ENCODE data around the gene LRCOL1.

LRCOL1 gene

GRCh38 chr12:132619386-132620112, 9.2 kb upstream of the LRCOL1 start:
- H2AFZ ChIP-seq (ENCODE audit: low read depth, low read length) = no peak overlapping the region
- no peak overlapping the region for H3K4me3 ChIP-seq (ENCODE audit: low read length)
- peaks cover 5% of the 10 kb centered on the region for H3K36me3 ChIP-seq (ENCODE audit: insufficient read depth, low read length)
- H3K4me1 ChIP-seq (ENCODE audit: insufficient read depth, low read length) = peaks cover 3% of the 10 kb centered on the region
- peaks cover 18% of the 10 kb centered on the region for H3K9me3 ChIP-seq (ENCODE audit: low read length)
- peaks cover 37% of the 10 kb centered on the region for H3K27me3 ChIP-seq (ENCODE audit: insufficient read depth, low read length)

- Histone ChIP-seq H3K9me3 (ENCODE audit: low read length) (peaks cover 18% of the 10 kb centered on the region), H3K4me3 (ENCODE audit: low read length) (no peak overlapping the region), H2AFZ (ENCODE audit: low read depth, low read length) (no peak overlapping the region), H3K36me3 (ENCODE audit: insufficient read depth, low read length) (no peaks in the 10 kb centered on the region), H3K4me1 (ENCODE audit: insufficient read depth, low read length) (peaks cover 3% of the 10 kb centered on the region), H3K27me3 (ENCODE audit: insufficient read depth, low read length) (peaks cover 37% of the 10 kb centered on the region)
Observed at GRCh38 chr12:132619071-132619385, 8.6 kb upstream of the LRCOL1 start.

GRCh38 chr12:132618683-132619043, 8.3 kb upstream of the LRCOL1 start, which contains the start of gene P2RX2:
Gene P2RX2, plus strand, starts transcription at chr12:132618776. Its CDS starts 41 bp downstream, at chr12:132618817.
- Histone ChIP-seq H3K4me3 (ENCODE audit: low read length) (no peak within 1 kb of the TSS), H3K27me3 (ENCODE audit: insufficient read depth, low read length) (peaks cover 37% of the 10 kb centered on the region), H3K4me1 (ENCODE audit: insufficient read depth, low read length) (peaks cover 3% of the 10 kb centered on the region), H3K9me3 (ENCODE audit: low read length) (peaks cover 18% of the 10 kb centered on the region), H3K36me3 (ENCODE audit: insufficient read depth, low read length) (no peaks in the 10 kb centered on the region), H2AFZ (ENCODE audit: low read depth, low read length) (no peak within 1 kb of the TSS)

GRCh38 chr12:132617822-132618682, 7.7 kb upstream of the LRCOL1 start:
- peaks cover 3% of the 10 kb centered on the region for H3K4me1 ChIP-seq (ENCODE audit: insufficient read depth, low read length)
- H3K9me3 ChIP-seq (ENCODE audit: low read length) = peaks cover 18% of the 10 kb centered on the region
- no peak overlapping the region for H3K4me3 ChIP-seq (ENCODE audit: low read length)
- peaks cover 37% of the 10 kb centered on the region for H3K27me3 ChIP-seq (ENCODE audit: insufficient read depth, low read length)
- H2AFZ ChIP-seq (ENCODE audit: low read depth, low read length) = no peak overlapping the region
- H3K36me3 ChIP-seq (ENCODE audit: insufficient read depth, low read length) = no peaks in the 10 kb centered on the region

- Histone ChIP-seq H2AFZ (ENCODE audit: low read depth, low read length) (no peak overlapping the region), H3K27me3 (ENCODE audit: insufficient read depth, low read length) (peaks cover 37% of the 10 kb centered on the region), H3K9me3 (ENCODE audit: low read length) (peaks cover 18% of the 10 kb centered on the region), H3K36me3 (ENCODE audit: insufficient read depth, low read length) (no peaks in the 10 kb centered on the region), H3K4me1 (ENCODE audit: insufficient read depth, low read length) (no peaks in the 10 kb centered on the region), H3K4me3 (ENCODE audit: low read length) (no peak overlapping the region)
Observed at GRCh38 chr12:132617135-132617701, 6.8 kb upstream of the LRCOL1 start.

- peaks cover 18% of the 10 kb centered on the region for H3K9me3 ChIP-seq (ENCODE audit: low read length)
- no peaks in the 10 kb centered on the region for H3K4me1 ChIP-seq (ENCODE audit: insufficient read depth, low read length)
- H3K36me3 ChIP-seq (ENCODE audit: insufficient read depth, low read length) = no peaks in the 10 kb centered on the region
- H3K4me3 ChIP-seq (ENCODE audit: low read length) = no peak overlapping the region
- peaks cover 37% of the 10 kb centered on the region for H3K27me3 ChIP-seq (ENCODE audit: insufficient read depth, low read length)
- H2AFZ ChIP-seq (ENCODE audit: low read depth, low read length) = no peak overlapping the region
Observed at GRCh38 chr12:132615579-132616038, 5.2 kb upstream of the LRCOL1 start.

GRCh38 chr12:132614861-132615578, 4.6 kb upstream of the LRCOL1 start:
- Histone ChIP-seq H3K36me3 (ENCODE audit: insufficient read depth, low read length) (no peaks in the 10 kb centered on the region), H3K27me3 (ENCODE audit: insufficient read depth, low read length) (peaks cover 31% of the 10 kb centered on the region), H2AFZ (ENCODE audit: low read depth, low read length) (no peak overlapping the region), H3K4me1 (ENCODE audit: insufficient read depth, low read length) (peaks cover 1% of the 10 kb centered on the region), H3K9me3 (ENCODE audit: low read length) (peaks cover 18% of the 10 kb centered on the region), H3K4me3 (ENCODE audit: low read length) (no peak overlapping the region)

GRCh38 chr12:132614029-132614428, 3.6 kb upstream of the LRCOL1 start:
- no peak overlapping the region for H3K4me3 ChIP-seq (ENCODE audit: low read length)
- peaks cover 23% of the 10 kb centered on the region for H3K27me3 ChIP-seq (ENCODE audit: insufficient read depth, low read length)
- H3K36me3 ChIP-seq (ENCODE audit: insufficient read depth, low read length) = no peaks in the 10 kb centered on the region
- H3K9me3 ChIP-seq (ENCODE audit: low read length) = peaks cover 18% of the 10 kb centered on the region
- no peak overlapping the region for H2AFZ ChIP-seq (ENCODE audit: low read depth, low read length)
- H3K4me1 ChIP-seq (ENCODE audit: insufficient read depth, low read length) = peaks cover 5% of the 10 kb centered on the region

- Histone ChIP-seq H3K4me3 (ENCODE audit: low read length) (no peak overlapping the region), H3K9me3 (ENCODE audit: low read length) (peaks cover 6% of the 10 kb centered on the region), H3K36me3 (ENCODE audit: insufficient read depth, low read length) (no peaks in the 10 kb centered on the region), H2AFZ (ENCODE audit: low read depth, low read length) (no peak overlapping the region), H3K27me3 (ENCODE audit: insufficient read depth, low read length) (peaks cover 8% of the 10 kb centered on the region), H3K4me1 (ENCODE audit: insufficient read depth, low read length) (peaks cover 20% of the 10 kb centered on the region)
Observed at GRCh38 chr12:132611620-132612019, 1.2 kb upstream of the LRCOL1 start.

GRCh38 chr12:132610866-132611602, 652 bp upstream of the LRCOL1 start:
- no peaks in the 10 kb centered on the region for H3K36me3 ChIP-seq (ENCODE audit: insufficient read depth, low read length)
- no peak overlapping the region for H3K4me3 ChIP-seq (ENCODE audit: low read length)
- H3K27me3 ChIP-seq (ENCODE audit: insufficient read depth, low read length) = peaks cover 5% of the 10 kb centered on the region
- peaks cover 22% of the 10 kb centered on the region for H3K4me1 ChIP-seq (ENCODE audit: insufficient read depth, low read length)
- peaks cover 6% of the 10 kb centered on the region for H3K9me3 ChIP-seq (ENCODE audit: low read length)
- H2AFZ ChIP-seq (ENCODE audit: low read depth, low read length) = no peak overlapping the region

- H3K9me3 ChIP-seq (ENCODE audit: low read length) = no peaks in the 10 kb centered on the region
- H2AFZ ChIP-seq (ENCODE audit: low read depth, low read length) = no peak overlapping the region
- H3K4me1 ChIP-seq (ENCODE audit: insufficient read depth, low read length) = peaks cover 25% of the 10 kb centered on the region
- no peaks in the 10 kb centered on the region for H3K27me3 ChIP-seq (ENCODE audit: insufficient read depth, low read length)
- no peaks in the 10 kb centered on the region for H3K36me3 ChIP-seq (ENCODE audit: insufficient read depth, low read length)
- H3K4me3 ChIP-seq (ENCODE audit: low read length) = no peak overlapping the region
Observed at GRCh38 chr12:132608231-132609171, 1.9 kb downstream of the LRCOL1 start.

All from neuron (in vitro differentiated cells).